GM12874 (cell line): Measurements from ENCODE around the gene NGEF.

ENCODE experiments used
- TF ChIP-seq, protein P1 (sequence below): IDR thresholded peaks from 2 replicates; pipeline ENCODE4 v1.5.1; 2011; ENCODE audit warnings: low read depth, mild to moderate bottlenecking, control low read depth, low read length, moderate library complexity; ENCODE audit not compliant: insufficient read depth

The NGEF gene

DNA sequence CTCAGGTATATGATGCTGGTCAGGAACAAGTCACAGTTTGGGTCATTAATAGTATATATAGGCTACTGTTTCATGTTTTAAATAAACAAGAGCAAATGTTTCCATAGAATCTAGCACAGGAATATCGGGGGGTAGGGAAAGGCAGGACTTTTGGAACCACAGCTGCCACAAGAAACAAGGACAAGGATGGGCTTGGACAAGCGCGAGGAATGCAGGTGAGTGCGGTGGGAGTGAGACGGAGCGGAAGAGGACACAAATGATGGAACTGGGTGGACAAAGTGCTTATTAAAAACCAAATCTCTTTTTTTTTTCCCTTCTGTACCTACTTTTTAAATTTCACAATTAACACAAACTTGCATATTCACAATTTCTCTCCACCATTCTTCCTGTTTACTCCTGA, 93.9 kb downstream of the NGEF start:
- TF ChIP-seq, protein P1, sequence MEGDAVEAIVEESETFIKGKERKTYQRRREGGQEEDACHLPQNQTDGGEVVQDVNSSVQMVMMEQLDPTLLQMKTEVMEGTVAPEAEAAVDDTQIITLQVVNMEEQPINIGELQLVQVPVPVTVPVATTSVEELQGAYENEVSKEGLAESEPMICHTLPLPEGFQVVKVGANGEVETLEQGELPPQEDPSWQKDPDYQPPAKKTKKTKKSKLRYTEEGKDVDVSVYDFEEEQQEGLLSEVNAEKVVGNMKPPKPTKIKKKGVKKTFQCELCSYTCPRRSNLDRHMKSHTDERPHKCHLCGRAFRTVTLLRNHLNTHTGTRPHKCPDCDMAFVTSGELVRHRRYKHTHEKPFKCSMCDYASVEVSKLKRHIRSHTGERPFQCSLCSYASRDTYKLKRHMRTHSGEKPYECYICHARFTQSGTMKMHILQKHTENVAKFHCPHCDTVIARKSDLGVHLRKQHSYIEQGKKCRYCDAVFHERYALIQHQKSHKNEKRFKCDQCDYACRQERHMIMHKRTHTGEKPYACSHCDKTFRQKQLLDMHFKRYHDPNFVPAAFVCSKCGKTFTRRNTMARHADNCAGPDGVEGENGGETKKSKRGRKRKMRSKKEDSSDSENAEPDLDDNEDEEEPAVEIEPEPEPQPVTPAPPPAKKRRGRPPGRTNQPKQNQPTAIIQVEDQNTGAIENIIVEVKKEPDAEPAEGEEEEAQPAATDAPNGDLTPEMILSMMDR, result no peak

DNA sequence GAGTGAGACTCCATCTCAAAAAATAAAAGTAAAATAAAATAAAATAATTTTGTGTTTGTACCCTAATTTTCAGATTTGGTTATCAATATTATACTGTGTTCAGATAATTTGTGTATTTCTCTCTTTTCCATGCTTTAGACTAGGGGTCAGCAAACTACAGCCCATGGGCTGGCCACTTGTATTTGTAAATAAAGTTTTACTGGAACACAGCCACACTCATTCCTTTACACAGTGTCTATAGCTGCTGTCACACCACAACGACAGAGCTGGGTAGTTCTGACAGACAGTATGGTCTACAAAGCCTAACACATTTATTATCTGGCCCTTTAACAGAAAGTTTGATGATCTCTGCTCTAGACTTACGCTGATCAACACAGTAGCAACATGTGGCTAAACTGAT, 99.2 kb downstream of the NGEF start:
- TF ChIP-seq, protein P1, result no peak

DNA sequence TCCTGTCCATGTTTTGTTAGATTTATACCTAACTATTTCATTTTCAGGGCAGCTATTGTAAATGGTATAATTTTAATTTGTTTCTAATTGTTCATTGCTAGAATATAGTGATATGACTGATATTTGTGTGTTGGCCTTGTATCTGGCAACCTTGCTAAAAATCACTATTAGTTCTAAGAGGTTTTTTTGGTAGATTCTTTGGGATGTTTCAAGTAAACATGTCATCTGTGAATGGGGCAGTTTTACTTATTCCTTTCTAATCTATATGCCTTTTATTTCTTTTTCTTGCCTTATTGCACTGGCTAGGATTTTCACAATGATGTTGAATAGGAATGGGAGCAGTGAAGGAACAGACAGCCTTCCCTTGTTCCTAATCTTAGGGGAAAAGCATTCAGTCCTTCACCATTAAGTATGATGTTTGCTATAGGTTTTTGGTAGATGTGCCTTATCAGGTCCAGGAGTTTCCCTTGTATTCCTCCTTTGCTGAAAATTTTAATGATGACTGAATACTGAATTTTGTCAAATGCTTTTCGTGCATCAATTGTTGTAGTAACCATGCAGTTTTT, 101.3 kb downstream of the NGEF start:
- TF ChIP-seq, protein P1, result no peak

DNA sequence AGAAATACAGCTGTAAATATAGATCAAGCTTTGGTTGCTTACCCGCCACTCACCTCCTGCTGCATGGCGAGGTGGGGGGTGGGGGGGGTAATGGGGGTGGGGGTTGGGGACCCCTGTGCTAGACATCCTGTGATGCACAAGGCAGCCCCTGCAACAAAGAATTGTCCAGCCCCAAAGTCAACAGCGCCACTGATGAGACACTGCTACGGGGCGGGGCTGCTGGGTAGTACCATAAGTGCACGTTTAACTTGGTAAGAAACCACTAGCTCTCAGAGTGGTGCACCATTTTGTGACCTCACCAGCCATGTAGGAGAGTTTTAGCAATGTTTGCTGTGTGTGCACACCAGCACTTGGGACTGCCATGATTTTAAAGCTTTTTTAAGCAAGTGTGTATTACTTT, 102.7 kb downstream of the NGEF start:
- TF ChIP-seq, protein P1, result no peak

DNA sequence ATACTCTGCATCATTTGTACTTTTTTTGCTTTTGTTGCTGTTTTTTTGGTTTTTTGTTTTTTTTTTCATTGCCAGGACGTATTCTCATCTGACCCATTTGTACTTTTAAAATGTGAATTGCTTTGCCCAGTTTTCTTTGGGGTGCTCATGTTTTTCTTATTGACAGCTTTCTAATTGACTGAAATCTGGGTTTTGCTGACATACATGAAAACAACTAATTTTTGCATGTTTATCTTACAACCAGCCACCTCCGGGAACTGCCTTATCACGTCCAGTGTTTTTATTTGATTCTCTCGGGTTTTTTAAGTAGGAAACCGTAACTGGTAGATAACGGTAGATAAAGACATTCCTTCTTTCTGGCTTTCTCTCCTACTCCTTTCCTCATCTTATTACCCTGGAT, 104.4 kb downstream of the NGEF start:
- TF ChIP-seq, protein P1, result no peak

DNA sequence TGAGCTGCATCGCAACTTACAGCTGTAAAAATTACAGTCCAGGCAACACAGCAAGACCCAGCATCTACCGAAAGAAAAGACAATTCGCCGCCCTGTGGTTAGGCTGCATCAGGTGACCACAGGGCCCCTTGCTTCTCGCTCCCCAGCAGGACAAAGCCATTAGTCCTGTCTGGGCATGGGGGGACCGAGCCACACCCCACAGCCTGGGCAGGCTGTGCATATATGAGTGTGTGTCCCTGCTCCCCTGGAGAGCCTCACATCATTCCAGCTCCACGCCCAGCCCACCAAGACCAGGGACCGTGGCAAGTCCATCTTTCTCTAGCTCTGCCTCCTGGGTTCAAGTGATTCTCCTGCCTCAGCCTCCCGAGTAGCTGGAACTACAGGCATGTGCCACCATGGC, 109.1 kb downstream of the NGEF start:
- TF ChIP-seq, protein P1, result no peak

DNA sequence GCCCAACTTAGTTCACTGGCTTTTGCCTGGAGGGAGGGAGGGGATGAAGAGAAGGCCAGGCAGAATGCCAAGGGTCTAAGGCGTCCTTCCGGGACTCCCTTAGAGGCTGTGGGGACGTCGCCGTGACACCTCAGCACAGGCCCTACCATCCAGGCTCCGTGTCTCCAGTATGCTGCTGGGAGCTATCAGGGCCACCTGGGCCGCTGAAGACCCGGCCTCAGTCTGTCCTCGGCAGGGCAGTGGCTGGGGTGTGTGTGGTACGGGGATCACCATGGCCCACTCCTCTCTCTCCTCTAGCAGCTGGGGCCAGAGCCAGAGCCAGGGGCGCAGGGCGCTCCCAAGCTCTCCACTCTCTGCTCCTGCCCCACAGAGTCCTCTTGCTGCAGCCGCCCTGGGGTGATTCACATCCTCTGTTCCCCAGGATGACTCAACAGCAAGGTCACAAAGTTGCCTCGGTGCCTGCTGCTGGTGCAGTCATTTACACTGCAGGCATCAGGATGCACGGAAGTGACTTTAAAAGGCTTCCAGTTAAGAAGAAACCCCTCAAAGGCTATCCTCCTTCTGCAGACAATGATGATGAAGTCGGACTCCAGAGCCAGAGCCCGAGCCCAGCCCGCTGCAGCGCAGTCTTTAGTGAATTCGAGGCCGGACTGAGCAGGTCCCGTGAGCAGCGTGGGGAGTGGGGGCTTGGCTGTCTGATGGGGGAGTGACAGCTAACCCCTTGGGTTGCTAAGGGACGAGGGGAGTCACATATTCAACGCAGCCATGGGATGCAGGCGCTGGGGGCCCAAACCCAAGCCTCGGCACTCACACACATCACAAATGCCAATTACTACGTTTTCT, 111.1 kb downstream of the NGEF start:
- TF ChIP-seq, protein P1, result no peak
